ENCODE results near the gene BTBD3.

The BTBD3 gene

DNA sequence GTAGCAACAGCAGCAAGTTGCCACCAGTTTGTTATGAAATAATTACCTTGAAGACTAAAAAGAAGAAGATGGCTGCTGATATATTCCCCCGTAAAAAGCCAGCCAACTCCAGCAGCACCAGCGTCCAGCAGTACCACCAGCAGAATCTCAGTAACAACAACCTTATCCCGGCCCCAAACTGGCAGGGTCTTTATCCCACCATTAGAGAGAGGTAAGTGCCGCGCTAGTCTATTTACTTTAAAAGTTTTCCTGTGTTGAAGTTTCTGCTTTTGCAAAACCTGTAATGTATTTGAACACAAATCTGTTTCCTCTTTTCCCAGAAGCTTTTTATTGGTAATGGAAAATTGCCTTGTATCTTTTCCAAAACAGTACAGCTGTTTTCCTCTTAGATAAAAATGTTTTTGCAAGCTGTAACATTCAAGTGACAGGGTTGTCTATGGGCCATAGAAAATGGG lies 725 bp downstream of the BTBD3 start:
- DNase-seq, result no peak

DNA sequence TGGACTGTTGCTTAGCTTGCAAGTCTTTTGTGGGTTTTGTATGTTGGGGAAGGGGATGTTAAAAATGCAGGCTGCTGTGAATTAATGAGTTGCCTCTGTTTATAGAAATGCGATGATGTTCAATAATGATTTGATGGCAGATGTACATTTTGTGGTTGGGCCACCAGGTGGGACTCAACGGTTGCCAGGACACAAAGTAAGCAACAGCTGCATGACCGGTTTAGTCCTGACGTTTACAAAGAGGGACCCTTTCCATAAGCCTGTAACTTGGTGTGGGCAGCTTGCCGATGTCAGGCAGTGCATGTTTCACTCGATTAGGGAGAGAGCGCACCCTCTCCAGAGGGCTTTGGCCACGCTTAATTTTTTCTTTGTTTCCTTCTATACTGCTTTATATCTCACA lies 1.3 kb downstream of the BTBD3 start:
- DNase-seq, result no peak

DNA sequence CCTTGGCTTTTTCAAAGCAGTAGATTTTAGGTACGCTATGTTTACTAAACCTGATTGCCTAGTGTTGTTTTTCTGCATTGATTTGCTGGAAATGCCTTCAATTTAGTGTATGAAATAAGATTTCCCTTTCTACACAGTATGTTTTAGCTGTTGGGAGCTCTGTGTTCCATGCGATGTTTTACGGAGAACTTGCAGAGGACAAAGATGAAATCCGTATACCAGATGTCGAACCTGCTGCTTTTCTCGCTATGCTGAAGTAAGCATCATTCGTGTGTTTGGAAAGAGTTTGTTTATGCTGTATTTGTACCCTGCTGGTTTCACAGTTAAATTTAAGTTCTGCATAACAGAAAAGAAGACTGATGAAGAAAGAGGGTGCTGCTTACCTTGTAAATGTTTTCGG lies 1.9 kb downstream of the BTBD3 start:
- DNase-seq, result no peak

DNA sequence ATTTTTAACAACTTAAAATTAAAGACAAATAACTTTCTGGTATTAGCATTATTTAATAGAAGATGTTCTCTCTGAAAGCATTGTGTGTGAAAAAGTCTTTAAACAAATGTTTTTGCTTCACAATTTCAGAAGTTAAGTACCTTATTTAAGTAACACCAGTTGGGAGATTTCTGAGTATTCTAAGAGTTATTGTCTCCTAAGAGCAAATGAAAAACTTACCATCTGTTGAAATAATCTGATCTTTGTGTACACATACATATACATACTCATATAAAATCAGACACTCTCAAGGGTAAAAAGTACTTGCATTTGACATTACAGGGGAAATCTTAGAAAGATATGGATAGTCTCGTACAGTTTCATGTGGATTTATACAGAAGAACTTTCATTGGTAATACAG lies 2.4 kb downstream of the BTBD3 start:
- DNase-seq, result no peak

DNA sequence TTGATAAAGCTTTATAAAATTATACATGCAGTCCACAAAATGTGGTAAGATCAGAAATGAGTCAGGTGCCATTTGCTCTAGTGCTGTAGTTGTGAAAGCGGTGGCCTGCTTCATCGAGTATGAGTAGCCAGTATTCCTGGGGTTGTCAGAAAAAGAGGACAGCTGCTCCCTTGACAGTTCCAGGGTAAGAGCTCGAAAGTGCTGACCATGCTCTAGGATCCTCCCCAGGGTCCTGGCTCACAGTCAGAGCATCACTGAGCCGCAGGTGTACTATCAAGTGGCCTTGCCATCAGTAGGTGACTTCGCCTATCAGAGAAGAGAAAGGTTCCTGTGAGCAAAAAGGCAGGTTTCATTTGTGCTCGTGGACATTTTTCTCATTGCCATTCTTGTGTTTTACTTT lies 3.6 kb downstream of the BTBD3 start:
- DNase-seq, result no peak

DNA sequence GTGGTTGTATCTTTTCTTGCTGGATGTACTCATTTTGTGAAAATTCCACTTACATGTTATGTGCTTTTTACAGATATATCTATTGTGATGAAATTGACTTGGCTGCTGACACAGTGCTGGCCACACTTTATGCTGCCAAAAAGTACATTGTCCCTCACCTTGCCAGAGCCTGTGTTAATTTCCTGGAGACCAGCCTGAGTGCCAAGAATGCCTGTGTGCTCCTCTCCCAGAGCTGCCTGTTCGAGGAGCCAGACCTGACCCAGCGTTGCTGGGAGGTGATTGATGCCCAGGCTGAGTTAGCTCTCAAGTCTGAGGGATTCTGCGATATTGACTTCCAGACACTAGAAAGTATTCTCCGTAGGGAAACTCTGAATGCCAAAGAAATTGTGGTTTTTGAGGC lies 4.9 kb downstream of the BTBD3 start:
- no peak for DNase-seq

DNA sequence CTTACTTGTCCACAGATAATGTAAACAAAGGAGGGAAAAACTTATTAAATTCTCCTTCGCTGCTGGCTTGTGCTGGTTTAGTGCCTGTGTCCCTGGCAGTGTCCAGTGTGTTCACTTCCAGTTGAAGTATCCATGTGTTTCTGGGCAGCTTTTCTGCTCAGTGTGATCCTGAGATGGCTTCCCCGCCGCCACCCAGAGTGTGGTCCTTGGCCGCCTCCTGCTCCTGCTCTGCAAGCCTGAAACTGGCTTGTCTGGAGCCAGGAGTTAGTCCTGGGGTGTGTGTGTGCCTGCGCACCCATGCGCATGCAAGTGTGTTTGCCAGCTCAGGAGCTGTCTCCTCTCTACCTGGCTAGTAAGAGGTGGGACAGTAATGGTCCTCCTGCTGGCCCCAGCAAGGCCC lies 7.2 kb downstream of the BTBD3 start:
- no peak for DNase-seq

DNA sequence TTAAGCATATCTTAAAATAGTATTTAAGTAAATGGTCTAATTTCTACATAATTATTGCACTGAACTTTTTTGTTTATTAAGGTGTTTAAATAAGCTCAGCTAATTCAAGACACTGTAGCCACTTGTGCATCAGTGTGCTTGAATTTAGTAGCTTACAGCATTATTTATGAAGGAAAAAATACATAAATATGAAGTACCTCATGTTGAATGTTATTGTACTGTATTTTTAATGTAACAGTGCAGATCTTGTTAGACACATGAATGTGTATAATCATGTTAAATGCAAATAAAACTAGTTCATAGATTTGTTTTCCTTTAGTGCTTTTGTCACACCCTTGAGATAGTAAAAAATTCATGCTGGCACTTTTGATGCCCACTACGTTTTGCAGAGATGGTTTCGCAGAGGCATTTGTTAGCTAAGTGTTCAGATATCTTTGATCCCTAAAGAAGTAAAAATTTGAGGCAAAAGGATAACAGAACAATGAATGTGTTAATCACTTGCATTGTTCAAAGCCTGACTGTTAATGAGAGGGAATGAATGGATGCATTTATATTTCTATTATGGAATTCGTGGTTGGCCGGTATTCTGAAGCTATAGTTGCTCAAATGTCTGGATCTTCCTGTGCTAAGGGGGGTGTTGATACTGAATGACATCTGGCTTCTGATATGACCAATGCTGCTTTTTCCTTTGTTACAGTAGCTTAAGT lies 8.8 kb downstream of the BTBD3 start:
- DNase-seq, result no peak

DNA sequence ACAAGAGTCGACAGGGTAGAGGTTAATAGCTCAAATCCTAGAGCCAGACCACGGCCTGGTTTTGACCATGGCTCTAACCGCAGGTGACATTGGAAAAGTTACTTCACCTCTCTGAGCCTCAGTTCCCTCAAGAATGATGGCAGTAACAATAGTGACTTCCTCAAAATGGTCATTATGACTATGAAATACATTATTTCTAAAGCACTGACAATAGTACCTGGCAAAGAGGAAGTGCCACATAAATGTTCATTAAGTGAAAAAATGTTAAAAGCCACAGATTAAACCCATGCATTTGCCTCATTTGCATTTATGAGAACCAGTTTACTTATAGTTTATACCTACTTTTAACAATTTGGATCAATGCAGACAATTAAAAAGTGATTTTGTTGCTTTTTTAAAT lies 12.3 kb downstream of the BTBD3 start:
- no peak for DNase-seq

DNA sequence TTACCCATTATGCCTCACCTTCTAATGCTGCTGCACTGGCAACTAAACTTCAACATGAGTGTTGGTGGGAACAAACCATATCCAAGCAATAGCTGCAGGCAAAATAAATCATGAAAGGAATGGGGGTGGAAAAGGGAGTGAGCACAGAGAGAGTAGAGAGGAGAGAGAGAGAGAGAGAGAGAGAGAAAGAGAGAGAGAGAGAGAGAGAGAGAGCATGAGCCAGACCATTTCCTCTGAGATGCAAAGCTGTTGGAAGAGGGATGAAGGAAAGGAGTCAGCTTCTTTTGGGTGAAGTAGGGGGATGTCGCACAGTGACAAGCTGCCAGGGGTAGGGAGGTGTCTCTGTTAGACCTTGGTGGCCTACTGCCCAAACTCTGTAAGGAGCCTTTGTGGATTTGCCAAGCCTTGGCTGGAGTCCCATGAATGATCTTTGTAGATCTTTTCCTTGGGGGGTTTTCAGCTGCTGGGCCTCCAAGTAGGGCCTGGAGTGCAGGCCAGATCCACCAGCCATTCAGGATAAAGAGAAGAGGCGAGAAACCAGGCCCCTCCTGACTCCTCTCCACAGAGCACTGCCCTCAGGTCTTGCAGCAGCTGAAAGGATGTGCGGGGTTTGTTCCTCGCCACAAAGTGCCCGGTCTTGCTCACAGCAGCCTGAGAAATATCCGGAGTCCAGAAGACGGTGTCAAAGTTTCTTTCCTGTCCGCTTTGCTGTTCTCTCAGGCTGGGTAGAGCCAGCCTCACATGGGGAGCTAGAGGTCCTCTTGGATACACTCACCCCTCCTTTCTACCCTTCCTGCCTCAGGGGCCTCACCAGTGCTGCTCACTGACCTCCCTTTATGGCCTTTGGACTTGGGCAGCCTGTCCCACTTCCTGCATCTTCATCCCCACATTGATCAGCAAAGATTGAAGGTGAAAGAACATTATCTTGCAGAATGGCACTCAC lies 17.8 kb downstream of the BTBD3 start:
- no peak for DNase-seq

DNA sequence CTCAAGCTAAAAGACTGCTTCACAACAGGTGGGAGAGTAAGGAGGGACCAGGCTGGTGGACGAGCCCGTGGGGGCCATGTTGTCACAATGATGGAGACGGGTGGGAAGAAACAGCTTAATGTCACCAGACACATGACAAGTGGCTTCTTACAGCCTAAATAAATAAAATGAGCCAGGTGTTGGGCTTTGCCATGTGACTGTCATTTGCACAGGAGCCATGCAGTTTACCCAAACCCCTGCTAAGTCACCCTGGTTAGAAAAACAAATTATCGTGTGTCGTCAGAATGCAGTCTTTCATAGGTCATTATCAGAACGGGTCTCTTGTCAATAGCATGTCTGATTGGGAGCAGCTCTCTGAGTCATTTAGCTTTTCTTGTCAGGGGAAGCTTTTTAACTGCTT lies 18.5 kb downstream of the BTBD3 start:
- no peak for DNase-seq

DNA sequence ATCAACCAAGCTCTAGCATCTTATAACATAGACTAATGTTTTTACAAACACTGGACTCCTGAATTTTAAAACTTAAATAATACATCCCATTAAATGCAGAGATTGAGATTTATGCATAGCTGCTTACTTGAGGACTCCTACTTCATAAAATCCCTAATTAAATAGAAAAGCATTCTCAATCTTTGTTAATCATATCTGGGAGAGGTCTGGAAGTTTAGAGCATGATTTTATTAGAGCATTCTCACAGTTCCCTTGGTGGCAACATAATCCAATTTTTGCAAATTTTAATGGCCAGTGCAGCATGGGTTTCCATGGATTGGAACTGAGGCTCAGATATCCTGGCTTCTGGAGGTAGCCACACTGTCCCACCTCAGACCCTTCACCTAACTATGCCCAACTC lies 19.5 kb downstream of the BTBD3 start:
- no peak for DNase-seq

DNA sequence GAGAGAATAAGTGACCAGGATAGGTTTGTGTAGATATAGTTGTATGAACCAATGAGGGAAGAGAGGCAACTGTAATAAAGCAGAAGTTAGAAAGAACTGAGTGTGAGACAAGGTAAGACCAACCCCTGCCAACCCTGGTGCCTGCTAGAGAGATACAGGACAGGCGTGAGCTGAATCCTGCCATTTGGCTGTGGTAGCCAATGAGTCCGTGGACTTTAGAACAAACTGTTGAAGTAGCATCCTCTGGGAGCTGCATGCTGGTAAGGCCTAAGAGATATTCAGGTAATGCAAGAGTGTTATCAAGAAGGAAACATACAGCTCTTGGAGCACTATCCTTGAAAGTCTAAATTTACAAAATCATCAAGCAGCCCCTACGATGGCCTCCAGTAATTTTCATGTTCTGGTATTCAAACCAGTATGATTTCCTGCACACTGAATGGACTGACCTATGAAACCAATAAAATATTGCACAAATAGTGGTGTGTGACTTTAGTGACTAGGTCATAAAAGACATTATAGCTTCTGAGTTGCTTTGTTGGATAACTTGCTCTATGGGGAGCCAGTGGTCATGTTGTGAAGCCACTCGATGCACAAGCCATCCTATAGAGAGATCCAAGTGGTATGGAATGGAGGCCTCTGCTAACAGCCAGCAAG lies 24.0 kb downstream of the BTBD3 start:
- DNase-seq, result no peak

DNA sequence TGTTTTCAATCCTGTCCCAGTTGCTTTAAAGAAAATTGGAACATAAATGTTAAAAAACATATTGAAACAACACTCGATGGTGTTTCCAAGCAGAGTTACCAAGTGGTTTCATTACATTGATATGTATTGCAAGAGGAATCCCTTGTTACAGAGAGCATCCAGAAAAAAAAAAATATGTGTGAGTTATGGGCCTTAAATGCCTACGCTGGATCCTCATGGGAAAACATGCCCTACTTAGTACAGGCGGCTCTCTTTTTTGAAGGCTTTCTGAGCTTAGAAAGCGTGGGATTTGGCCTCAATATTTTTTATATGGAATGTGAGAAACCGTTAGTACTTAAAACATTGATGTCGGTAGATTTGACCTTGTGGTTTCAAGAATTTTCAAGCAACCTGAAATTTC lies 26.1 kb downstream of the BTBD3 start:
- DNase-seq, result no peak

DNA sequence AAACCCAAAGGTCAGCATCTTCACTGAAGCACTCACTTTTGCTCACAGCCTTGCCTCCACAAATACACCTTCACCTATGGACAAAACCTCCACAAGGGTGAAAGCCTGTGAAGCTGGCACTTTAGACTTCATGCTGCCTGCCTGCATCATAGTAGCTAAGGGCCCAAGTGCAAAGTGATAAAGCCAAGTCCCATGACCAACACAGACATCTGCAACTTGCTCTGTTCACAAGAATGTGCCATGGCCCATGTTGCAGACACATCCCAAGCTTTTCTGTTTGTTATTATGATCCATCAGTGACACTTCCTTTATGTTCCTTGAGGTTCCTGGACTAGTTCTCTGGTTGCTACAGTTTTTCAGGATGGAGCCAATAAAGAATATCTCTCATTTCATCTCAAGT lies 31.1 kb downstream of the BTBD3 start:
- DNase-seq, result no peak

DNA sequence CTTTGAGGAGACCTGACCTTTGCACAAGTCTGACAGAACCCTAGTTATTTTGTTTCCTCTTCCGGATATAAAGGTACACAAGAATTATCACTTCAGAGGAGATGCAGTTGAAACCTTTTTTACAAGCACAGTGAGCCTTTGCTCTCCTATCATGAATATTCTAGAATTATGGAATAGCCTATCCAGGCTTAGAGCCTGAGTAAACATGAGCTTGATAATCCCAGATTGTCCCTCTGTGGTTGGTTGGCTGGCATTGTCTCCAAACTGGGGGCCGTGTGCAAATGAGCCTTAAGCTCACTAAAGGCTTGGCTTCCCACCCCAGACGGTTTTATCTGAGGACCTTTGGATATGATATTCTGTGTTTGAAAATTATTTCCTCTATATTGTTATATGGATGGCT lies 32.0 kb downstream of the BTBD3 start:
- DNase-seq, result no peak

DNA sequence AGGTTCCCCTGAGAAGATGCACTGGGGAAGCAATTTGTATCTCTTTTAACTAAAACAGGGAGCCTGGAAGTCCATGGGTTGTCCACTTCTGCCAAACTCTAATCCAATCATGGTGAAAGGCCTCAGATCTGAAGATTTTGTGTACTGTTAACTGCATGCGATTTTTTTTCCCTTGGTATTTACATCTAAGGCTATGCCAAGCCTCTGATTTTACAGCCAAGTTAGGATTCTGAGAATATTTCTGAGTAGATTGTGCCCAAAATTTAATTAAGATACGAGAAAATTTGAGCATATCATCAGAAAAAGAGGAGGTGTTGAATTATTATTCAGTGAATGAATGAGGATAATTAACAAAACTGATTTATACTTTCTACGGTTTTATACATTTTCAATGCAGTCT lies 34.0 kb downstream of the BTBD3 start:
- DNase-seq, result no peak

DNA sequence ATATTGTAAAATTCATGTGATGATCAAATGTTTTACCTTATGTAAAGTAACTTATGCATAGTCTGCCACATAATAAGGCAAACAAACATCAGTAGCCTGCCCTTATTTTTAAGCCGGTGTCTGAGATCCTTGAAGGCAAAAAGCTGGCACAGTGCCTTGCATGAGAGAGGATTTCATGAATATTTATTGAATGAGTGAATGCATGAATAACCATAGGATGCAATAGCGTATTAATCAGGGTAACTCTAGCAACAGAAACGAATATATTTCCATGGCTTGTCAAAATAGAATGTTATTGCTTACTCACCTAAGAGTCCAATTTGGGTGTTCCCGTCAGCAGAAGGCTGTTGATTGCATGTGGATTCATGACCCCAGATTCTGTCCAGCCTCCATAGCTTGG lies 34.9 kb downstream of the BTBD3 start:
- no peak for DNase-seq

DNA sequence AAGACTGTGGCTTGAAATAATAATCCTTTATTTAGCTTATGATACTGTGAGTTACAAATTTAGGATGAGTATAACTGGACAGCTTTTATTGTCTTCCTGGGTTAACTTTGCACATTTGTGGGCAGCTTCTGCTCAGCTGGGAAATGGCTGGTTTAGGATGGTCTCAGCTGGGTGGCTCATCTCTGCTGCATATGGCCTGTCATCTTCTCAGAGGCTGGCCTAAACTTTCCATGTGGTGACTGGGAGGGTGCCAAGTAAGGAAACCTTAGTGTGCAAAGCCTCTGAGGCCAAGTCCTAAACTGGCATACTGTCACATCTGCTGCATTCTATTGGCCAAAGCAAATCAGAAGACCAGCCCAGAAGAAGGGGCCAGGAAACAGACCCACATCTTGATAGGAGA lies 40.2 kb downstream of the BTBD3 start:
- no peak for DNase-seq

DNA sequence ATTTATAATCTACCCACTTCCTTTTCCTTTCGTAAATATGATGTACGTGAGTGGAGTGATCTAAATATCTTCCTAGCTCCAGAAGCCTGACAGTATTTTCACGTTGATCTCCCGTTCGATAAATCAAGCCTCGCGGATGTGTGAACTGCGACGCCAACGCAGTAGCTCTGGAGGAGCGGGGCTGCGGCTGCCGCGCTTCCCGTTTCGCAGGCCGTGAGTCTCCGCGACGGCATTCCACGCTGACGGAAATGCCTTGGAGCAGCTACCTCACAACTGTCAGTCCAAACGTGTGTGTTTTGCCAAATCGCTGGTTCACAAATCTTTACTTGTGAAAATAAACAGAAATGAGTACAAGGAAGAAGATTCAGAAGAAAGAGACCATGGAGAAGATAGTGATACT lies 41.2 kb downstream of the BTBD3 start:
- DNase-seq, result no peak

DNA sequence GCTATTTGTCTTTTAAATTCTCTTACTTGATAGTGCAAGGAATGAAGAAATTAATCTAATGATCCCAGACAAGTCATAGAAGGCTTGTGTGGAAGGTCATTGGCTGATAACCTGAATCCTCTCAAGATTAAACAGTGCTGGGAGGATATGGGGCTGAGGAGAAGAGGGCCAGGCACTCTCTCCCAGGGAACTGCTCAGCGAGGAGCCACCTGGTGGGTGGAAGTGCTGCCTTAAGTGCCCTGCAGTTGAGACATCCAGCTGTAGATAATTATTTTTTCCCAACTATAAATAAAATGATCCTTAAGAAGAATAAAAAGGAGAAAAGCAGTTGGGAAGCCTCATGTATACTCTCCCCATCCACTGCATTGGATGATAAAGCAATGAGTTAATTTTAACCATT lies 47.9 kb downstream of the BTBD3 start:
- DNase-seq, result no peak

DNA sequence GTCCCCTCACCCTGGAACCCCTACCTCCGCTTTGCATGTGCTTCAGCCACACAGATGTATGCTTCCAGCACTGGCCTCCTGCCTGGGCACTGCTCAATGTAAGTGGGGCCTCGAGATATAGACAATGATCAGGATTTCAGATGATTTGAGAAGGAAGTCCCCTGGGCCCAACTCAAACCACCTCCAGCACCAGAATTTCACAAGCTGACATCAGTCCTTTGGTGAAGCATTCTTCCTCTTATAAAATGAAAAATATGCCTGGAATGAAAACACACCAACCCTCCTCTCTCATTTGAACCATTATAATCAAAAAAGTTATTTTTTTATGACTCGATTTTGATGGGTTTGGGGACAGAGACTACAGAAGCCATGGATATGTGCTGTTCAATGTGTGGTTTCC lies 48.5 kb downstream of the BTBD3 start:
- DNase-seq, result no peak

DNA sequence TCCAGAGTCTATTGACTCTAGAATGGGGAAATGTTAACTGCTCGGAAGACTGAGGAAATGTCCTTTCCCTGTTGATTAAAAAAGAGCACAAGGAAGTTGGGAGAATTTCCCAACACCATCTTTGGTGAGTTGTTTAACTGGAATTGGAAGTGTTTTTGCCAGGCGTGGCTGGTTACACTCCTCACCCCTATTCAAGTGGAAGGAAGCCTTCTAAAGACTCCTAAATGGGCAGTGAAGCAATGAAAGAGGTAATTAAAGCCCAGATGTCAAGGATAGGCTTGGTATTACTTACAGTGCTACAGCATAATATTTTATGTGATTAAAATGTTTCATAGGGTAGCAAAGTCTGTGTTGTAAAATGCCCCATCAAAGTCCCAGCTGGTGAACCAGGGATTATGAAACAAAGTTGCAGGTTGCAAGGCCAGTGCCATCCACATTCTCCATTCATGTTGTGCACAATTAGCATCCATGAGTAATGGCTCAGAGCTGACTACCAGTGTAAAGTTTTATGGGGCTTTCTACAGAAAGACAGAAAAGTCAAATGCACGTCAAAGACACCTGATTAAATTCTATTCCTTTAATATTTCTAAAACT lies 52.6 kb downstream of the BTBD3 start:
- DNase-seq, result no peak

DNA sequence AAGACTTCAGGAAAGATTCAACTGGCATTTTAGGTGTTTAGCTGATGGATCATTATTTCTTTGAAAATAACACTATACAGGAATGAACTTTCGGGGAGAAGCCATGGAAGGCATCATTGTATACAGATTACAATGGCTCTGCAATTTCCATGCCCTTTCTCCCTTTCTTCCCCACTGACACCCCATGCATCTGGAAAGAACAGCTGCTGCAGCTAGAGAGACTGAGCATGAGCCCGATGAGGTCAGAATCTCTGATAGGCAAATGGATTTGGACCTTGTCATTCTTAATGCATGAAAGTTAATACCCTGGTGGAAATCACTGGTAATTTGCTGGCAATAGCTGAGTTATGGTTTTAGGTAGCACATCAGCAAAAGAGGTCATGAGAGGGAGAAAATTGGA lies 54.8 kb downstream of the BTBD3 start:
- DNase-seq, result no peak
